ENCODE data around the gene GPR137B. TPM values are rescaled to one million over a fixed set of nuclear protein-coding genes. Genes with fewer than 3 reads are reported as not detected.

GPR137B gene
- total and polyA plus RNA-seq, 2 of the 4 experiments (the other 2 are of a cell fraction) = 4.5 to 12.3 TPM

- no peak overlapping the region for H2BK20ac ChIP-seq (ENCODE audit: low read depth, low read length)
- H3K23ac ChIP-seq (ENCODE audit: low read depth, low read length) = no peak overlapping the region
- H3K56ac ChIP-seq (ENCODE audit: extremely low read depth, insufficient read depth, low read length) = no peak overlapping the region
- in situ Hi-C loops (cut with MboI; ENCODE audit: low sequenced_read_pairs) (no loop called here), intact Hi-C loops (cut with micrococcal nuclease) (no loop called here), dilution Hi-C loops (cut with HindIII; ENCODE audit: low sequenced_read_pairs, unreplicated experiment) (no loop called here)
- no peak overlapping the region for H2AK5ac ChIP-seq (ENCODE audit: low read depth, low read length)
- H4K20me1 ChIP-seq (ENCODE audit: insufficient read depth, low read length) = no peaks in the 10 kb centered on the region
- TF ChIP-seq POLR2A (IDR thresholded peaks at IDR 0.05; ENCODE audit: low read depth, low read length) (no peak), SMC3 (IDR thresholded peaks at IDR 0.05; ENCODE audit: low read depth, low read length) (no peak), RFX5 (IDR thresholded peaks at IDR 0.05; ENCODE audit: low read depth, low read length) (no peak), CEBPB (IDR thresholded peaks at IDR 0.05; ENCODE audit: low read depth, low read length) (no peak), MXI1 (IDR thresholded peaks at IDR 0.05; ENCODE audit: borderline replicate concordance, low read depth, low read length) (no peak), USF2 (IDR thresholded peaks at IDR 0.05; ENCODE audit: low read depth, low read length) (no peak), MAZ (IDR thresholded peaks at IDR 0.05; ENCODE audit: borderline replicate concordance, low read depth, low read length) (no peak), CHD1 (IDR thresholded peaks at IDR 0.05; ENCODE audit: low read depth, low read length) (no peak), CTCF (conservative IDR thresholded peaks at IDR 0.05; ENCODE audit: low read depth, low read length) (no peak), BHLHE40 (IDR thresholded peaks at IDR 0.05; ENCODE audit: low read depth, low read length) (no peak), NFE2L2 (IDR thresholded peaks at IDR 0.05; ENCODE audit: low read depth, low read length) (no peak), RCOR1 (IDR thresholded peaks at IDR 0.05; ENCODE audit: insufficient replicate concordance, low read length) (no peak), RAD21 (IDR thresholded peaks at IDR 0.05; ENCODE audit: low read length) (no peak), MAFK (IDR thresholded peaks at IDR 0.05; ENCODE audit: low read depth, low read length) (no peak), FOS (IDR thresholded peaks at IDR 0.05; ENCODE audit: low read depth, low read length) (no peak), ELK1 (IDR thresholded peaks at IDR 0.05; ENCODE audit: borderline replicate concordance, low read depth, low read length) (no peak)
- H3K9me3 ChIP-seq (ENCODE audit: control insufficient read depth, insufficient read depth, low read length) = no peaks in the 10 kb centered on the region
- no peak overlapping the region for H3K4me2 ChIP-seq (ENCODE audit: low read depth, low read length)
- no peak overlapping the region for H3K14ac ChIP-seq (replicated peaks; ENCODE audit: low read depth, low read length)
- no peaks in the 10 kb centered on the region for H3K4me1 ChIP-seq (ENCODE audit: control insufficient read depth, insufficient read depth, low read length)
- H2BK5ac ChIP-seq (ENCODE audit: low read depth, low read length, poor library complexity, severe bottlenecking) = no peak overlapping the region
- CTCF ChIA-PET = no interaction called here
- no peak overlapping the region for H2BK120ac ChIP-seq (ENCODE audit: low read depth, low read length)
- no peak overlapping the region for H2AK9ac ChIP-seq (replicated peaks; ENCODE audit: low read depth, low read length, poor library complexity)
- no peaks in the 10 kb centered on the region for H3K9me1 ChIP-seq (ENCODE audit: insufficient read depth, low read length)
- ATAC-seq (ENCODE audit: low read depth) (no peak), DNase-seq (no peak)
- no peaks in the 10 kb centered on the region for H3K36me3 ChIP-seq (ENCODE audit: control insufficient read depth, insufficient read depth, low read length)
- no peak overlapping the region for H2AFZ ChIP-seq (replicated peaks; ENCODE audit: low read length, poor library complexity)
- H2BK15ac ChIP-seq (ENCODE audit: low read depth, low read length) = no peak overlapping the region
- H3K9ac ChIP-seq (ENCODE audit: low read depth, low read length) = no peak overlapping the region
- H3K4ac ChIP-seq (ENCODE audit: low read depth, low read length) = no peak overlapping the region
- no peak overlapping the region for H4K8ac ChIP-seq (ENCODE audit: low read depth in 2 of 2, low read length in 2 of 2)
- BruUV-seq (replicated peaks) = no TSS peak
- POLR2A ChIA-PET (ENCODE audit: unreplicated experiment) = no interaction called here
- no peak overlapping the region for H3K4me3 ChIP-seq (ENCODE audit: insufficient read depth, low read depth, low read length)
- no peak overlapping the region for H3K18ac ChIP-seq (ENCODE audit: low read depth, low read length)
- H4K91ac ChIP-seq (ENCODE audit: insufficient read depth, low read depth, low read length) = no peak overlapping the region
- H4K5ac ChIP-seq (ENCODE audit: low read depth, low read length) = no peak overlapping the region
- no peak overlapping the region for H3K27ac ChIP-seq (ENCODE audit: insufficient read depth, low read length)
- no peaks in the 10 kb centered on the region for H3K27me3 ChIP-seq (ENCODE audit: control insufficient read depth, insufficient read depth, low read length)
- no peaks in the 10 kb centered on the region for H3K79me1 ChIP-seq (ENCODE audit: low read depth in 1 of 2, low read length in 2 of 2)
Observed at GRCh38 chr1:236257216-236257615, 114.9 kb downstream of the GPR137B start.
